Measurements from ENCODE around the gene HOXB4.

DNA sequence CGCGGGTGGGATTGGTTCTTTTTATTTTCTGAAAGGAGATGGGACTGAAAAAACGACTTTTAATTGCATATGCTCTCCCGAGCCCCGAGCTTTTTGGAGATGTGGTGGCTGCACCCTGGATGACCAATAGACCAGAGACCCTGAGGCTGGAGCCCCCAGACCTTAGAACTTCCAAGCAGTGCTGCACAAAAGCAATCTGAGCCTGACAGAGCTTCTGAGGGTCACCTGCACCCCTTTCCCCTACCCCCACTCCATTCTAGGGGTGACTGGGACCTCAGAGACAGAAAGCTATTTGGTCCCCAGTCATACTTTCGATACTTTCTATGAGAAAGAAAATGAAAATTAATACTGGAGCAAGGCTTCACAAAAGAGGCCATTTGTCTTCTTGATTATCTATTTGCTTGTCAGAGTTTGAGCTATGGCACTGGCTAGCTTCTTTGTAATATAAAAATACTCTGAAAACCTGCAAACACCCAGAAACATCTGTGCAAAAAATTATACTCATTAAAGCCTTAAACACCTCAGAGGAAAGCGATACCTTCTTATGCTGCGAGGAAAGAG is 3.6 kb downstream of the HOXB4 start:
- TF ChIP-seq, protein P1, sequence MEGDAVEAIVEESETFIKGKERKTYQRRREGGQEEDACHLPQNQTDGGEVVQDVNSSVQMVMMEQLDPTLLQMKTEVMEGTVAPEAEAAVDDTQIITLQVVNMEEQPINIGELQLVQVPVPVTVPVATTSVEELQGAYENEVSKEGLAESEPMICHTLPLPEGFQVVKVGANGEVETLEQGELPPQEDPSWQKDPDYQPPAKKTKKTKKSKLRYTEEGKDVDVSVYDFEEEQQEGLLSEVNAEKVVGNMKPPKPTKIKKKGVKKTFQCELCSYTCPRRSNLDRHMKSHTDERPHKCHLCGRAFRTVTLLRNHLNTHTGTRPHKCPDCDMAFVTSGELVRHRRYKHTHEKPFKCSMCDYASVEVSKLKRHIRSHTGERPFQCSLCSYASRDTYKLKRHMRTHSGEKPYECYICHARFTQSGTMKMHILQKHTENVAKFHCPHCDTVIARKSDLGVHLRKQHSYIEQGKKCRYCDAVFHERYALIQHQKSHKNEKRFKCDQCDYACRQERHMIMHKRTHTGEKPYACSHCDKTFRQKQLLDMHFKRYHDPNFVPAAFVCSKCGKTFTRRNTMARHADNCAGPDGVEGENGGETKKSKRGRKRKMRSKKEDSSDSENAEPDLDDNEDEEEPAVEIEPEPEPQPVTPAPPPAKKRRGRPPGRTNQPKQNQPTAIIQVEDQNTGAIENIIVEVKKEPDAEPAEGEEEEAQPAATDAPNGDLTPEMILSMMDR (IDR thresholded peaks at IDR 0.05): no peak
- no peak for TF ChIP-seq POLR2A (IDR thresholded peaks at IDR 0.05)
